Occipital lobe (tissue), 2 donors: Measurements from ENCODE around the gene RIMBP2. TPM values are rescaled to one million over a fixed set of nuclear protein-coding genes. Genes with fewer than 3 reads are reported as not detected.

Source experiments
- DNase-seq: peaks from one replicate; lab custom pipeline; 2025; lab: John Stamatoyannopoulos, UW
- total RNA-seq: library from RNA; depleted of rRNA; stranded (reverse); fragments of >200 nt; gene quantifications from one replicate; pipeline ENCODE4 v1.2.3, GENCODE V29; 2014

The RIMBP2 gene
- total RNA-seq, 1 donor from 2014 or later: 39.5 TPM

- DNase-seq: peak; percentile 70
Observed at GRCh38 chr12:130633771-130634170, 82.3 kb downstream of the RIMBP2 start.

GRCh38 chr12:130632642-130633041 is 83.5 kb downstream of the RIMBP2 start:
- DNase-seq: no peak

GRCh38 chr12:130628304-130628703 is 87.8 kb downstream of the RIMBP2 start:
- no peak for DNase-seq

GRCh38 chr12:130627175-130627574 is 88.9 kb downstream of the RIMBP2 start:
- DNase-seq: no peak

GRCh38 chr12:130626601-130627000 is 89.5 kb downstream of the RIMBP2 start:
- no peak for DNase-seq

- DNase-seq: no peak
Observed at GRCh38 chr12:130625201-130625600, 90.9 kb downstream of the RIMBP2 start.

- no peak for DNase-seq
Observed at GRCh38 chr12:130622803-130623202, 93.3 kb downstream of the RIMBP2 start.

GRCh38 chr12:130621696-130622298 is 94.3 kb downstream of the RIMBP2 start:
- DNase-seq: no peak

GRCh38 chr12:130620756-130621155 is 95.3 kb downstream of the RIMBP2 start:
- no peak for DNase-seq

- no peak for DNase-seq
Observed at GRCh38 chr12:130620281-130620680, 95.8 kb downstream of the RIMBP2 start.

- no peak for DNase-seq
Observed at GRCh38 chr12:130619385-130620001, 96.6 kb downstream of the RIMBP2 start.

GRCh38 chr12:130617219-130617618 is 98.9 kb downstream of the RIMBP2 start:
- DNase-seq: no peak

GRCh38 chr12:130615861-130616345 is 100.2 kb downstream of the RIMBP2 start:
- DNase-seq: no peak

GRCh38 chr12:130614530-130614905 is 101.6 kb downstream of the RIMBP2 start:
- DNase-seq: no peak

GRCh38 chr12:130613831-130614529 is 102.1 kb downstream of the RIMBP2 start:
- no peak for DNase-seq

- DNase-seq: no peak
Observed at GRCh38 chr12:130613131-130613530, 103.0 kb downstream of the RIMBP2 start.

GRCh38 chr12:130611026-130611905 is 104.8 kb downstream of the RIMBP2 start:
- no peak for DNase-seq

- DNase-seq: no peak
Observed at GRCh38 chr12:130609966-130610365, 106.1 kb downstream of the RIMBP2 start.

- DNase-seq: no peak
Observed at GRCh38 chr12:130608831-130609230, 107.3 kb downstream of the RIMBP2 start.

GRCh38 chr12:130608132-130608531 is 108.0 kb downstream of the RIMBP2 start:
- no peak for DNase-seq

GRCh38 chr12:130606231-130606630 is 109.9 kb downstream of the RIMBP2 start:
- no peak for DNase-seq
